ENCODE measurements around the gene ASIC4.
A peak's percentile ranks its signal among the peaks of the same experiment; 100 is the strongest.

The ASIC4 gene

GRCh38 chr2:219514196-219514761, at the start of gene ASIC4:
TSS of gene ASIC4 (plus strand) at chr2:219514482. CDS start at chr2:219514725, 243 bp downstream.
- intact Hi-C loops (cut with DNase I) = no loop called here
- peak in 12 of 42 donors; percentile 26 to 63 (median 47) for DNase-seq

- DNase-seq = no peak
- intact Hi-C loops (cut with DNase I) = no loop called here
These were observed 48.4 kb upstream of the ASIC4 start for GRCh38 chr2:219465659-219466561.

- peak in 29 of 42 donors; percentile 24 to 80 (median 55) for DNase-seq
- intact Hi-C loops (cut with DNase I) = no loop called here
These were observed 47.2 kb upstream of the ASIC4 start for GRCh38 chr2:219466816-219467735.

- intact Hi-C loops (cut with DNase I) = no loop called here
- DNase-seq = no peak
These were observed 46.6 kb upstream of the ASIC4 start for GRCh38 chr2:219467736-219468075.

- DNase-seq = no peak
These were observed 45.7 kb upstream of the ASIC4 start for GRCh38 chr2:219468410-219469185.

GRCh38 chr2:219469186-219469724, 45.0 kb upstream of the ASIC4 start:
- no peak for DNase-seq
- intact Hi-C loops (cut with DNase I) = no loop called here

More at GRCh38 chr2:219468410-219469185, 45.7 kb upstream of the ASIC4 start:
- intact Hi-C loops (cut with DNase I) = no loop called here

- DNase-seq = no peak
- intact Hi-C loops (cut with DNase I) = no loop called here
These were observed 43.9 kb upstream of the ASIC4 start for GRCh38 chr2:219470429-219470828.

- DNase-seq = no peak
- intact Hi-C loops (cut with DNase I) = no loop called here
These were observed 42.6 kb upstream of the ASIC4 start for GRCh38 chr2:219471476-219472371.

- intact Hi-C loops (cut with DNase I) = no loop called here
- no peak for DNase-seq
These were observed 41.6 kb upstream of the ASIC4 start for GRCh38 chr2:219472629-219473187.

- intact Hi-C loops (cut with DNase I) = no loop called here
- no peak for DNase-seq
These were observed 40.8 kb upstream of the ASIC4 start for GRCh38 chr2:219473511-219473910.

- DNase-seq = peak in 29 of 42 donors; percentile 21 to 88 (median 56)
- intact Hi-C loops (cut with DNase I) = loop anchor here (5.0 kb wide), 1 partner anchor 58 kb away; no protein-coding TSS in a partner anchor
These were observed 39.8 kb upstream of the ASIC4 start for GRCh38 chr2:219474285-219475060.

GRCh38 chr2:219475278-219475677, 39.0 kb upstream of the ASIC4 start:
- intact Hi-C loops (cut with DNase I) = loop anchor here (5.0 kb wide), 1 partner anchor 57 kb away; no protein-coding TSS in a partner anchor

GRCh38 chr2:219475697-219476651, 38.3 kb upstream of the ASIC4 start:
- intact Hi-C loops (cut with DNase I) = loop anchor here (5.0 kb wide), 1 partner anchor 56 kb away; no protein-coding TSS in a partner anchor
- peak in 41 of 42 donors; percentile 42 to 88 (median 67) for DNase-seq

More at GRCh38 chr2:219475278-219475677, 39.0 kb upstream of the ASIC4 start:
- DNase-seq = no peak

GRCh38 chr2:219476652-219477151, 37.6 kb upstream of the ASIC4 start:
- intact Hi-C loops (cut with DNase I) = loop anchor here (5.0 kb wide), 1 partner anchor 56 kb away; no protein-coding TSS in a partner anchor
- no peak for DNase-seq

- intact Hi-C loops (cut with DNase I) = loop anchor here (5.0 kb wide), 1 partner anchor 55 kb away; no protein-coding TSS in a partner anchor
- DNase-seq = no peak
These were observed 37.1 kb upstream of the ASIC4 start for GRCh38 chr2:219477179-219477578.

Data from head of caudate nucleus (tissue), 42 donors.